Mucosa of stomach (tissue), 1 donor: ENCODE measurements around the gene PFDN1.

ENCODE experiments used
- H3K27me3 ChIP-seq: one replicate; pipeline ENCODE4 v1.7.0; 2013; ENCODE audit warnings: mild to moderate bottlenecking, low read length; ENCODE audit not compliant: control insufficient read depth, insufficient read depth
- H3K36me3 ChIP-seq: one replicate; pipeline ENCODE4 v1.7.0; 2013; ENCODE audit warnings: low read length; ENCODE audit not compliant: control insufficient read depth, insufficient read depth
- H3K4me1 ChIP-seq: one replicate; pipeline ENCODE4 v1.7.0; 2013; ENCODE audit warnings: mild to moderate bottlenecking, low read length; ENCODE audit not compliant: control insufficient read depth, insufficient read depth
- H3K4me3 ChIP-seq: one replicate; pipeline ENCODE4 v1.7.0; 2013; ENCODE audit warnings: low read length
- H3K9ac ChIP-seq: one replicate; pipeline ENCODE4 v1.7.0; 2013; ENCODE audit warnings: mild to moderate bottlenecking, low read length, moderate library complexity
- H3K9me3 ChIP-seq: one replicate; pipeline ENCODE4 v1.7.0; 2013; ENCODE audit warnings: mild to moderate bottlenecking, low read length, moderate library complexity; ENCODE audit not compliant: control insufficient read depth
- donor health status: Pancreatic carcinoma.

Gene PFDN1

DNA sequence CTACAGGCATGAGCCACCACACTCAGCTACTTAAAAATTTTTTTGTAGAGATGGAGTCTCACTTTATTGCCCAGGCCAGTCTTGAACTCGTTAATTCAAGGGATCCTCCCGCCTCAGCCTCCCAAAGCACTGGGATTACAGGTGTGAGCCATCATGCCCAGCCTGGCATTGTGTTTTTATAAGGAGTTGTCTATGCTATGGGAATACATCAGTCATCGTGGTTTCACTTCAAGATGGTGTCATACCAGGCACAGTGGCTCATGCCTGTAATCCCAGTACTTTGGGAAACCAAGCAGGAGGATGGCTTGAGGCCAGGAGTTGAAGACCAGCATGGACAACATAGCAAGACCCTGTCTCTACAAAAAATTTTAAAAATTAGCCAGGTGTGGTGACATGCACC, 78.2 kb downstream of the PFDN1 start:
- no peaks in the 10 kb centered on the region for H3K9me3 ChIP-seq
- peaks cover 84% of the 10 kb centered on the region for H3K4me1 ChIP-seq
- no peak overlapping the region for H3K9ac ChIP-seq
- H3K4me3 ChIP-seq = no peak overlapping the region
- no peaks in the 10 kb centered on the region for H3K27me3 ChIP-seq
- H3K36me3 ChIP-seq = peaks cover 5% of the 10 kb centered on the region

DNA sequence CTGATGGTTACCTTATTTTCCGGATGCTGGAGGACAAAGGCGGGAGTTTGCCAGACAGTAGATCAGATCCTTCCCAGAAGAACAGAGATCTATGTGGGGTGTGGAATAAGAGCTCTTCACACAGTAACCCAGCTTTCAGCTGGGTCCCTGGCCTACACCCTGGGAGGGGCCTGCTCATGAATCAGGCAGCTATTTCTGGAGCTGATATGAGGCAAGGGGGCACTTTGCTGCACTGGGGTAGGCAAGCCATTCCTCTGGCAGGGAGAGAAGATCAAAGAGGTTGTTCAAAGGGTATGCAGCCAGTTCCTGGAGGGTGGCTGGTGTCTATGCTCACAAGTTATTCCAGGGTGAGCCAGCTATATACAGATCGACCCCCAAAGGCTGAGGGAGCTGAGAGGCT, 79.3 kb downstream of the PFDN1 start:
- Histone ChIP-seq H3K4me1 (peaks cover 90% of the 10 kb centered on the region), H3K4me3 (no peak overlapping the region), H3K36me3 (peaks cover 5% of the 10 kb centered on the region), H3K27me3 (no peaks in the 10 kb centered on the region), H3K9me3 (no peaks in the 10 kb centered on the region), H3K9ac (peak overlapping the region; percentile 52)

DNA sequence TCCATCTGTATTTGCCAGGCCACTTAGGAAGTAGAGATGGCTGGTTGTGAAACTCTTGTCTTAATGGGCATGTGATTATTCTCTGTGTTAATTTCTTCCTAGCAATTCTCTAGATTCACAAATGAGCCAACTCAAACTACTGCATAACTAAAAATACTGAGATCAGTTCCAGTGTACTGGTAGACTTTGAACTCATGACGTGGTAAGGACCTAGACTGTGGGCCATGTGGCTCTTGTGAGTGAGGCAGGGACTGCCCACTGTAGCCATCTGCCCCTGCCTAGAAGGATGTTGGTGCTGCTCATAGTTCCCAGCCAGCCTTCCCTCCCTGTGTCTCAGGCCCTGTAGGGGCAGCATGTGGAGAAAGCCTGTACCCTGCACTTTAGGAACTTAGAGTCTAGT, 80.5 kb downstream of the PFDN1 start:
- Histone ChIP-seq H3K4me1 (peaks cover 90% of the 10 kb centered on the region), H3K36me3 (peaks cover 5% of the 10 kb centered on the region), H3K9me3 (no peaks in the 10 kb centered on the region), H3K27me3 (no peaks in the 10 kb centered on the region), H3K4me3 (no peak overlapping the region), H3K9ac (peak overlapping the region; percentile 52)

- Histone ChIP-seq H3K9ac (no peak overlapping the region), H3K9me3 (no peaks in the 10 kb centered on the region), H3K4me3 (no peak overlapping the region), H3K36me3 (peaks cover 5% of the 10 kb centered on the region), H3K27me3 (no peaks in the 10 kb centered on the region), H3K4me1 (peaks cover 90% of the 10 kb centered on the region)
Observed at GRCh38 chr5:140221697-140222223, 81.1 kb downstream of the PFDN1 start.

GRCh38 chr5:140220698-140221064, 82.2 kb downstream of the PFDN1 start:
- H3K9me3 ChIP-seq = no peaks in the 10 kb centered on the region
- no peak overlapping the region for H3K4me3 ChIP-seq
- peaks cover 94% of the 10 kb centered on the region for H3K4me1 ChIP-seq
- H3K9ac ChIP-seq = peak overlapping the region; percentile 37
- peaks cover 5% of the 10 kb centered on the region for H3K36me3 ChIP-seq
- no peaks in the 10 kb centered on the region for H3K27me3 ChIP-seq

DNA sequence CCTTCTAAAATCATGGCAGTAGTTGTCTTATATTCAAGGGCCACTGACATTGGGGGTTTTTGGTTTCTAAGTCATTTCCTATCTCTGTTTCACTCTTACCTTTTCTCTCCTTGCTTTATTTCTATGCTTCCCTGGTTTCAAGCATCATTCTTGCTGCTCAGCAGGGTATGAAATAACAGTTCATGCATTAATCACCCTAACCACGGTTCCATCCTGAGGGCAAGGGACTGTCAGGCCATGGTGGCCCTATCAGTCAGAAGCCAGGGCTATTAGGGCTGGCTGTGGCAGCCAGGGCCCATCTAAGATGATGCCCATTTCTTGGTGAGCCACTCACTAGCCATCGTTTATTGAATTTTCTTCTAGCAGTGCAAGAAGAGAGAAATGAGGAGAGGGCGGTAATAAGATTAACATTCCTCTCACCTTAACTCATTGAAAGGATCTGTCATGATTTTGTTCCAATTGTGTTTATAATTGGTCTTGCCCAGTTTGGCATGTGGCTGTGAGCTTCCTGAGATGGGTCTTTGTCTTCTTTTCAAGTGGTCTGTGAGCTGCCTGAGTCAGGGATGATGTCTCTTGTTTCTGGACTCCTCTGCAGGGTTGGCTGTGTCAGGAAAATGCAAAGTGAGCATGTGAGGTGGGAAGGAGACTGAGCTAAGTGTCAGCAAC, 82.7 kb downstream of the PFDN1 start:
- H3K36me3 ChIP-seq = peaks cover 5% of the 10 kb centered on the region
- no peaks in the 10 kb centered on the region for H3K27me3 ChIP-seq
- H3K4me1 ChIP-seq = peaks cover 94% of the 10 kb centered on the region
- no peak overlapping the region for H3K4me3 ChIP-seq
- H3K9me3 ChIP-seq = no peaks in the 10 kb centered on the region
- H3K9ac ChIP-seq = peak overlapping the region; percentile 37

DNA sequence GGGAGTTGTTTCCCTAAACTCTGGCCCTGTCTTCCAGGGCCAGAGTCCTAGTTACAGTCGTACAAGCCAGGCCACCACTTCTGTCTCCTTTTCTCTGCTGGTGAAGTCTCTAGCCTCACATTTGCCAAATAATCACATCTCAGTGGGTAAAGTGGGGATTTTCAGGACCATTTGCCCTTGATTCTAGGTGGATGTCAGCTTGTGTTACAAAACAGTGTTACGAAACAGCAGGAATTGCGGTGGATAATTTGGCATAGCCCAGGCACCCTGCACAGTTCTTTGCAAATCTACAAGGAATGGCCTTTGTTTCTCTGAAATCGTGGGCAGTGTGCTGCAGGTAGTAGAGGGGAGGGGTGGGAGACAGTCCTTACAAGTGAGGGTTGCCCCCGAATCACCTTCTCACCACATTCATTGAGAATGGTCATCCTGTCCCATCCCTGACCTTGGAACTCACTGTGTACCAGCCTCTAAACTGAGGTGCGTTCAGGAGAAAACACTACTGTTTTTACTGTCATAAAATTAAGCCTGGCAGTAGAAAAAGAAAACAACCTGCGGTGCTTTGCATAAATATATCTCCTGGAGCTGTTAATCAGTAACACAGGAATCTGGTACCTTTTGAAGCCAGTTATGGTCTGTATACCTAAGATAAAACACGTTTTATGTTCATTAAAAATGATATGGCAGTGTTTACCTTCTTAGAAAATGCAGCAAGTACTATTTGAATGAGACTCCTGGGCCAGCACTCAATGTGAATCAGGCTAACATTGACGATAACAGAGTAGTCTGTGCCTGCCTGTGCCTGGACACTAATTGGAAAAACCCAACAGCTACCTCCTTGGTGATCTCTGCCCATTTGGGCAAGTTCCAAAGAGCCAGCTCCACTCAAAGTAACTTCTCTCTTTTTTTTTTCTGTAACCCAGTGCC, 83.6 kb downstream of the PFDN1 start:
- peaks cover 5% of the 10 kb centered on the region for H3K36me3 ChIP-seq
- H3K9ac ChIP-seq = peak overlapping the region; percentile 56
- peaks cover 93% of the 10 kb centered on the region for H3K4me1 ChIP-seq
- H3K9me3 ChIP-seq = no peaks in the 10 kb centered on the region
- H3K27me3 ChIP-seq = no peaks in the 10 kb centered on the region
- H3K4me3 ChIP-seq = no peak overlapping the region

DNA sequence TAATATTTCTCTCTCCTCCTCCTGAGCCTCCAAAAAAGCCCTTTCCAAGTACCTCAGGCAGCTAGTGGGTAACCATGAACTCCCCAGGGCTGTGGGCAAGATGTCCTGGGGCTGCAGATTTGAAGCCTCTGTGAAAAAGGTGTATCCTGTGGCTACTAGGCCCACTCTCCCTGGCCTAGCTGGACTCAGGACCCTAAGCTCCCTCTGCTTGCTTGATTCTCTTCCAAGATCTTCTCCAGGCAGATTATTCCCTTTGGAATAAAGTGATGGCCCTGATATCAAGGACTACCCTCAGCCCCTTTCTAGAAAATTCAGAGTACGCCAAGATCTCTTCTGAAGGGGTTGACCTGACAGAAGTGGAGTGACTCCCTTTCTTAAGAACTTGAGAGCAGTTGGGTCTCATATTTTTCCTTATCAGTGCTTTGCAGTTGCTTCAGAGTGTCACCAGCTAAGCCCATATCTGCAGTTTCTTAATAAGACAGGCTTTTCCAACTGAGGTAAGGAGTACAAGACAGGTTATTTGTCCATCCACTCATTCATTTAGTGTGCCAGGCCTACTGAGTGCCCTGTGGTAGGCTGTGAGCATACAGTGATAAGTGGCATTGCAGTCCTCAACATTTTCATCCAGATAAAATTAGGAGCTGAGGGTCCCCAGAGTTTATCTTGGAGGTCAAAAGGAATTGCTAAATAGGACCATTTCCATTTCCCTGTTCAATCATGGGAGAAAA, 85.4 kb downstream of the PFDN1 start:
- peaks cover 87% of the 10 kb centered on the region for H3K4me1 ChIP-seq
- no peaks in the 10 kb centered on the region for H3K27me3 ChIP-seq
- peaks cover 5% of the 10 kb centered on the region for H3K36me3 ChIP-seq
- H3K9ac ChIP-seq = peak overlapping the region; percentile 56
- no peaks in the 10 kb centered on the region for H3K9me3 ChIP-seq
- H3K4me3 ChIP-seq = no peak overlapping the region

GRCh38 chr5:140216478-140217074, 86.3 kb downstream of the PFDN1 start:
- Histone ChIP-seq H3K9ac (peak overlapping the region; percentile 51), H3K27me3 (no peaks in the 10 kb centered on the region), H3K4me1 (peaks cover 78% of the 10 kb centered on the region), H3K9me3 (no peaks in the 10 kb centered on the region), H3K36me3 (peaks cover 2% of the 10 kb centered on the region), H3K4me3 (no peak overlapping the region)

DNA sequence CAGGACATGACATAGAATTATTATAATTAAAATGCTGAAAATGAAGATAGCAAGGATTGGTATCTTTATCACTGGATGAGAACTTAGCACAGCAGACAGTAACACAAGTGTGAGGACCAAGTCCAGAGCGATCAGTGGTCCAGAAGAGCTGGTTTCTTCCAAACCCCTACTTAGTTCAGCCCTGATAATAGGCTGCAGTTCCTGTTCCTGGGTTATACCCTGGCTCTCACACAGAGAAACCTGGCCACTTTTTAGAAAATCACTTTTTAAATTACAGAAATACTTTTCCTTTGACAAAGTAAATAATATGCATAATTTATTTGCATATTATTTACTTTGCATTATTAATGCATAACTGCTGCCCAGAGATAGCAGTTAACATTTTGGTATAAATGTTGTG, 87.6 kb downstream of the PFDN1 start:
- H3K9ac ChIP-seq = no peak overlapping the region
- no peaks in the 10 kb centered on the region for H3K27me3 ChIP-seq
- no peak overlapping the region for H3K4me3 ChIP-seq
- H3K9me3 ChIP-seq = no peaks in the 10 kb centered on the region
- H3K36me3 ChIP-seq = no peaks in the 10 kb centered on the region
- peaks cover 65% of the 10 kb centered on the region for H3K4me1 ChIP-seq

DNA sequence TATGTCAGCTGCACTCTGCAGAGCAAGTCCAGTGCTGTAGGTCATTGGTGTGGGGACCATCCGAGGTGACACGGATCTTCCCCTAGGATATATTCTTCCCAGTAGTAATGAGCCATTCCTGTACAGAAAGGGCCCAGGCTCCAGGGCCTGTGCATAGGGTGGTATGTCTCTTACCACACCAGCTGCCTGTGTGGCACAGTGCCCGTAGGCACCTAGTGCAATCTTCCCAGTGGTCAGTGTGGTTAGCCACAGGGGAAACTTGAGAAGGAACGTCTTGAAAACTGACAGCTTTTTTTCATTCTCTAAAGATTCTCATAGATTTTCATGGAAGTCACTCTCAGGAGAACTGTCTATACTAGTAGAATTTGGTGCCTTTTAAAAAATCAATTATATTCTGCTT, 88.1 kb downstream of the PFDN1 start:
- Histone ChIP-seq H3K36me3 (no peaks in the 10 kb centered on the region), H3K4me3 (no peak overlapping the region), H3K9me3 (no peaks in the 10 kb centered on the region), H3K27me3 (no peaks in the 10 kb centered on the region), H3K4me1 (peaks cover 60% of the 10 kb centered on the region), H3K9ac (peak overlapping the region; percentile 24)
